H9 (cell line): ENCODE data around the gene C15orf61. TPM values are rescaled to one million over a fixed set of nuclear protein-coding genes. Genes with fewer than 3 reads are reported as not detected.

Source experiments
- DNase-seq: peaks from one replicate; pipeline ENCODE4 v3.0.0-alpha.2; 2017
- H2AFZ ChIP-seq: one replicate; pipeline ENCODE4 v1.6.1; 2013; ENCODE audit warnings: mild to moderate bottlenecking, low read length, control low read depth, moderate library complexity
- H2AK5ac ChIP-seq: 2 replicates; pipeline ENCODE4 v1.6.1; 2013; ENCODE audit warnings: low read length, control low read depth, mixed read lengths; ENCODE audit not compliant: insufficient read length
- H2BK120ac ChIP-seq: one replicate; pipeline ENCODE4 v1.6.1; 2013; ENCODE audit warnings: low read depth, mild to moderate bottlenecking, low read length, control low read depth, inconsistent platforms; ENCODE audit not compliant: poor library complexity, severe bottlenecking
- H2BK12ac ChIP-seq: 2 replicates; pipeline ENCODE4 v1.6.1; 2013; ENCODE audit warnings: low read length, control low read depth, mixed read lengths, low read depth; ENCODE audit not compliant: insufficient read length
- H2BK15ac ChIP-seq: 2 replicates; pipeline ENCODE4 v1.6.1; 2013; ENCODE audit warnings: low read depth, low read length, control low read depth
- H2BK20ac ChIP-seq: one replicate; pipeline ENCODE4 v1.6.1; 2013; ENCODE audit warnings: low read depth, mild to moderate bottlenecking, low read length, control low read depth, inconsistent platforms; ENCODE audit not compliant: poor library complexity, severe bottlenecking
- H2BK5ac ChIP-seq: 2 replicates; pipeline ENCODE4 v1.6.1; 2013; ENCODE audit warnings: low read length, control low read depth, mixed read lengths; ENCODE audit not compliant: insufficient read length
- H3K14ac ChIP-seq: 2 replicates; pipeline ENCODE4 v1.6.1; 2013; ENCODE audit warnings: low read length, control low read depth; ENCODE audit not compliant: insufficient read depth
- H3K18ac ChIP-seq: 2 replicates; pipeline ENCODE4 v1.6.1; 2013; ENCODE audit warnings: low read depth, mild to moderate bottlenecking, mixed read lengths, low read length, control low read depth; ENCODE audit not compliant: insufficient read length
- H3K23ac ChIP-seq: 2 replicates; pipeline ENCODE4 v1.6.1; 2013; ENCODE audit warnings: low read length, control low read depth, mixed read lengths, low read depth; ENCODE audit not compliant: insufficient read length
- H3K23me2 ChIP-seq: 2 replicates; pipeline ENCODE4 v1.6.1; 2013; ENCODE audit warnings: low read depth, mild to moderate bottlenecking, mixed read lengths, low read length, control low read depth; ENCODE audit not compliant: insufficient read length, poor library complexity, severe bottlenecking
- H3K27ac ChIP-seq: 2 replicates; pipeline ENCODE4 v1.5.1; 2013; ENCODE audit warnings: low read length, control low read depth, mixed read lengths, low read depth; ENCODE audit not compliant: insufficient read length
- H3K27me3 ChIP-seq: 2 replicates; pipeline ENCODE4 v1.6.1; 2013; ENCODE audit warnings: low read length, control low read depth, inconsistent platforms; ENCODE audit not compliant: insufficient read depth
- H3K4ac ChIP-seq: 2 replicates; pipeline ENCODE4 v1.6.1; 2013; ENCODE audit warnings: low read depth, mild to moderate bottlenecking, control low read depth, inconsistent platforms, low read length, moderate library complexity
- H3K4me1 ChIP-seq: 2 replicates; pipeline ENCODE4 v1.6.1; 2013; ENCODE audit warnings: low read length, control low read depth, inconsistent platforms; ENCODE audit not compliant: insufficient read depth
- H3K4me2 ChIP-seq: 2 replicates; pipeline ENCODE4 v1.6.1; 2013; ENCODE audit warnings: low read length, control low read depth, mixed read lengths; ENCODE audit not compliant: insufficient read length, insufficient read depth
- H3K56ac ChIP-seq: 2 replicates; pipeline ENCODE4 v1.6.1; 2013; ENCODE audit warnings: low read depth, mild to moderate bottlenecking, mixed read lengths, low read length, control low read depth; ENCODE audit not compliant: insufficient read length
- H3K79me1 ChIP-seq: 2 replicates; pipeline ENCODE4 v1.6.1; 2013; ENCODE audit warnings: low read depth, mild to moderate bottlenecking, moderate library complexity, low read length, control low read depth, inconsistent platforms; ENCODE audit not compliant: insufficient read depth, poor library complexity, severe bottlenecking
- H3K79me2 ChIP-seq: 2 replicates; pipeline ENCODE4 v1.6.1; 2013; ENCODE audit warnings: low read length, control low read depth, inconsistent platforms; ENCODE audit not compliant: insufficient read depth
- H3K9ac ChIP-seq: 2 replicates; pipeline ENCODE4 v1.6.1; 2013; ENCODE audit warnings: low read length, control low read depth, mixed read lengths; ENCODE audit not compliant: insufficient read length; ENCODE audit errors: extremely low read depth
- H3K9me3 ChIP-seq: one replicate; pipeline ENCODE4 v1.6.1; 2013; ENCODE audit warnings: low read depth, low read length, inconsistent platforms; ENCODE audit not compliant: control insufficient read depth
- H3T11ph ChIP-seq: one replicate; pipeline ENCODE4 v1.6.1; 2013; ENCODE audit warnings: mild to moderate bottlenecking, low read length, control low read depth, inconsistent platforms
- H4K20me1 ChIP-seq: one replicate; pipeline ENCODE4 v1.6.1; 2013; ENCODE audit not compliant: control insufficient read depth, insufficient read length, insufficient read depth
- H4K5ac ChIP-seq: 2 replicates; pipeline ENCODE4 v1.6.1; 2013; ENCODE audit warnings: low read depth, mild to moderate bottlenecking, mixed read lengths, low read length, control low read depth; ENCODE audit not compliant: insufficient read length
- H4K8ac ChIP-seq: replicated peaks from 2 replicates; pipeline ENCODE4 v1.6.1; 2013; ENCODE audit warnings: low read length, control low read depth, mixed read lengths, low read depth; ENCODE audit not compliant: insufficient read length
- H4K91ac ChIP-seq: 2 replicates; pipeline ENCODE4 v1.6.1; 2013; ENCODE audit warnings: low read depth, mild to moderate bottlenecking, moderate library complexity, mixed read lengths, low read length, control low read depth; ENCODE audit not compliant: insufficient read length
- H3K27ac Mint-ChIP-seq, 3 experiments: 2 replicates in 2 of 3; 3 replicates in 1 of 3; pipeline ENCODE4 v1.8.0; 2020 to 2021; ENCODE audit warnings: mixed read lengths in 3 of 3, mild to moderate bottlenecking in 1 of 3, moderate library complexity in 1 of 3
- H3K27me3 Mint-ChIP-seq: 2 replicates; pipeline ENCODE4 v1.8.0; 2021; ENCODE audit warnings: low read depth, mild to moderate bottlenecking, moderate library complexity, mixed read lengths
- H3K36me3 Mint-ChIP-seq, 3 experiments: 2 replicates in 2 of 3; 3 replicates in 1 of 3; pipeline ENCODE4 v1.8.0; 2020 to 2021; ENCODE audit warnings: low read depth in 3 of 3, mixed read lengths in 3 of 3; ENCODE audit not compliant: insufficient read depth in 1 of 3
- H3K4me1 Mint-ChIP-seq, 2 experiments: 2 replicates each; pipeline ENCODE4 v1.8.0; 2020; ENCODE audit warnings: mixed read lengths in 2 of 2
- H3K4me3 Mint-ChIP-seq, 2 experiments: 2 replicates in 1 of 2; 3 replicates in 1 of 2; pipeline ENCODE4 v1.8.0; 2020 to 2021; ENCODE audit warnings: mild to moderate bottlenecking in 2 of 2, mixed read lengths in 2 of 2, moderate library complexity in 1 of 2
- H3K9me3 Mint-ChIP-seq, 2 experiments: 2 replicates in 1 of 2; 3 replicates in 1 of 2; pipeline ENCODE4 v1.8.0; 2020; ENCODE audit warnings: mild to moderate bottlenecking in 2 of 2, mixed read lengths in 2 of 2, moderate library complexity in 1 of 2
- CTCF ChIP-seq: fragments of 200-600 bp; sonication (generic); conservative IDR thresholded peaks from 3 replicates; pipeline ENCODE4 v1.8.0; 2021; ENCODE audit warnings: antibody characterized with exemption, mild to moderate bottlenecking
- WGBS: extraction: QIAGEN DNeasy Blood & Tissue Kit; methylation state at CpG from one replicate; pipeline ENCODE4 v1.1.7; 2013; ENCODE audit warnings: missing lambda C conversion rate, low lambda C conversion rate, mixed read lengths; ENCODE audit not compliant: insufficient read length; ENCODE audit errors: extremely low coverage; 5-methylcytosine and 5-hydroxymethylcytosine counted together
- total RNA-seq: library from RNA; stranded (reverse); gene quantifications from 2 replicates; pipeline ENCODE4 v1.2.1, GENCODE V29; 2021

The C15orf61 gene
- total RNA-seq, 1 experiment from 2014 or later: 2.6 TPM

GRCh38 chr15:67554580-67554979 lies 33.6 kb downstream of the C15orf61 start:
- Histone ChIP-seq H3K4me1 (no peaks in the 10 kb centered on the region), H3K9ac (no peak overlapping the region), H3K79me1 (no peaks in the 10 kb centered on the region), H3K4ac (no peak overlapping the region), H3K27ac (no peak overlapping the region), H2BK15ac (no peak overlapping the region), H2BK12ac (no peak overlapping the region), H3K23me2 (no peaks in the 10 kb centered on the region), H3K79me2 (no peaks in the 10 kb centered on the region), H3K27me3 (no peaks in the 10 kb centered on the region; the same call in 1 of the 2 replicates), H3K18ac (no peak overlapping the region), H4K20me1 (no peaks in the 10 kb centered on the region), H3K23ac (no peak overlapping the region), H2BK120ac (no peak overlapping the region), H3T11ph (no peak overlapping the region), H3K56ac (no peak overlapping the region), H3K14ac (no peak overlapping the region), H2BK20ac (no peak overlapping the region), H4K91ac (no peak overlapping the region), H4K8ac (no peak overlapping the region), H3K9me3 (no peaks in the 10 kb centered on the region), H4K5ac (no peak overlapping the region), H3K4me2 (no peak overlapping the region), H2AFZ (no peak overlapping the region), H2BK5ac (no peak overlapping the region), H2AK5ac (no peak overlapping the region)
- peaks cover 16 to 17% of the 10 kb centered on the region in 2 experiments for H3K4me1 Mint-ChIP-seq
- H3K4me3 Mint-ChIP-seq: no peak overlapping the region
- peaks cover 4 to 27% (median 21%) of the 10 kb centered on the region in 3 experiments for H3K36me3 Mint-ChIP-seq
- no peak for TF ChIP-seq CTCF
- DNase-seq: no peak
- H3K9me3 Mint-ChIP-seq: peaks cover 2 to 3% of the 10 kb centered on the region in 2 experiments; a peak in 4 of 5 replicates
- no peaks in the 10 kb centered on the region for H3K27me3 Mint-ChIP-seq
- WGBS: 100% methylated on average over 1 of the region's 4 CpGs
- H3K27ac Mint-ChIP-seq: no peak overlapping the region
